ENCODE data around the gene CLIC3. TPM values are rescaled to one million over a fixed set of nuclear protein-coding genes. Genes with fewer than 3 reads are reported as not detected.

Gene CLIC3
- total RNA-seq, 1 experiment from 2014 or later = 0.55 TPM

- peaks cover 3% of the 10 kb centered on the region; the same call in 1 of the 2 replicates for H3K36me3 ChIP-seq
- DNase-seq = peak; percentile 92
- peaks cover 13% of the 10 kb centered on the region; the same call in 1 of the 2 replicates for H3K4me1 ChIP-seq
- peaks cover 4% of the 10 kb centered on the region; the same call in 1 of the 2 replicates for H3K9me3 ChIP-seq (replicated peaks)
- peaks cover 18% of the 10 kb centered on the region; the same call in 1 of the 2 replicates for H3K27me3 ChIP-seq
- peak within 1 kb of the TSS; percentile 72 for H3K4me3 ChIP-seq
- peak within 1 kb of the TSS; percentile 65 for H3K27ac ChIP-seq
Measured at GRCh38 chr9:136991993-136992818, 4.2 kb downstream of the CLIC3 start, which contains the start of gene PAXX. TSS of gene PAXX (plus strand) at chr9:136992422. CDS start at chr9:136992444, 22 bp downstream.

GRCh38 chr9:136990242-136990911 is 6.0 kb downstream of the CLIC3 start:
- H3K4me3 ChIP-seq = no peak overlapping the region
- DNase-seq = no peak
- peaks cover 18% of the 10 kb centered on the region; the same call in 1 of the 2 replicates for H3K27me3 ChIP-seq
- H3K9me3 ChIP-seq (replicated peaks) = peaks cover 4% of the 10 kb centered on the region; the same call in 1 of the 2 replicates
- peaks cover 3% of the 10 kb centered on the region; the same call in 1 of the 2 replicates for H3K36me3 ChIP-seq
- H3K4me1 ChIP-seq = no peaks in the 10 kb centered on the region
- H3K27ac ChIP-seq = no peak overlapping the region

GRCh38 chr9:136988872-136989271 is 7.5 kb downstream of the CLIC3 start:
- H3K9me3 ChIP-seq (replicated peaks) = peaks cover 4% of the 10 kb centered on the region; the same call in 1 of the 2 replicates
- no peak overlapping the region for H3K27ac ChIP-seq
- H3K36me3 ChIP-seq = peaks cover 3% of the 10 kb centered on the region; the same call in 1 of the 2 replicates
- H3K4me1 ChIP-seq = no peaks in the 10 kb centered on the region
- peaks cover 18% of the 10 kb centered on the region; the same call in 1 of the 2 replicates for H3K27me3 ChIP-seq
- H3K4me3 ChIP-seq = no peak overlapping the region
- no peak for DNase-seq

- no peak for DNase-seq
- peaks cover 18% of the 10 kb centered on the region; the same call in 1 of the 2 replicates for H3K27me3 ChIP-seq
- peaks cover 4% of the 10 kb centered on the region; the same call in 1 of the 2 replicates for H3K9me3 ChIP-seq (replicated peaks)
Measured at GRCh38 chr9:136985853-136986252, 10.5 kb downstream of the CLIC3 start.

GRCh38 chr9:136985027-136985602 is 11.3 kb downstream of the CLIC3 start:
- H3K27me3 ChIP-seq = peaks cover 12% of the 10 kb centered on the region; the same call in 1 of the 2 replicates
- no peaks in the 10 kb centered on the region for H3K9me3 ChIP-seq (replicated peaks)
- H3K4me1 ChIP-seq = peaks cover 17% of the 10 kb centered on the region; the same call in 1 of the 2 replicates
- no peak for DNase-seq
- no peaks in the 10 kb centered on the region for H3K36me3 ChIP-seq
- H3K27ac ChIP-seq = no peak overlapping the region
- H3K4me3 ChIP-seq = no peak overlapping the region

More at GRCh38 chr9:136985853-136986252, 10.5 kb downstream of the CLIC3 start:
- no peak overlapping the region for H3K27ac ChIP-seq
- H3K36me3 ChIP-seq = no peaks in the 10 kb centered on the region
- H3K4me3 ChIP-seq = no peak overlapping the region
- peaks cover 17% of the 10 kb centered on the region; the same call in 1 of the 2 replicates for H3K4me1 ChIP-seq

GRCh38 chr9:136984464-136985026 is 11.8 kb downstream of the CLIC3 start:
- Histone ChIP-seq H3K27me3 (peaks cover 11% of the 10 kb centered on the region; the same call in 1 of the 2 replicates), H3K27ac (no peak overlapping the region), H3K36me3 (no peaks in the 10 kb centered on the region), H3K4me3 (no peak overlapping the region), H3K9me3 (replicated peaks) (no peaks in the 10 kb centered on the region), H3K4me1 (peaks cover 17% of the 10 kb centered on the region; the same call in 1 of the 2 replicates)
- no peak for DNase-seq

- no peak for DNase-seq
- H3K27me3 ChIP-seq = peaks cover 8% of the 10 kb centered on the region; the same call in 1 of the 2 replicates
Measured at GRCh38 chr9:136983656-136984314, 12.6 kb downstream of the CLIC3 start.

GRCh38 chr9:136983167-136983566 is 13.2 kb downstream of the CLIC3 start:
- H3K27me3 ChIP-seq = peaks cover 5% of the 10 kb centered on the region; the same call in 1 of the 2 replicates
- H3K27ac ChIP-seq = no peak overlapping the region
- DNase-seq = no peak
- no peaks in the 10 kb centered on the region for H3K36me3 ChIP-seq
- no peaks in the 10 kb centered on the region for H3K9me3 ChIP-seq (replicated peaks)
- H3K4me3 ChIP-seq = no peak overlapping the region
- peaks cover 17% of the 10 kb centered on the region; the same call in 1 of the 2 replicates for H3K4me1 ChIP-seq

More at GRCh38 chr9:136983656-136984314, 12.6 kb downstream of the CLIC3 start:
- Histone ChIP-seq H3K27ac (no peak overlapping the region), H3K4me1 (peaks cover 17% of the 10 kb centered on the region; the same call in 1 of the 2 replicates), H3K36me3 (no peaks in the 10 kb centered on the region), H3K9me3 (replicated peaks) (no peaks in the 10 kb centered on the region), H3K4me3 (no peak overlapping the region)

GRCh38 chr9:136982232-136983051 is 13.9 kb downstream of the CLIC3 start, which contains the start of gene LCNL1:
TSS of gene LCNL1 (plus strand) at chr9:136982993. CDS start at chr9:136983587, 594 bp downstream.
- Histone ChIP-seq H3K36me3 (no peaks in the 10 kb centered on the region), H3K4me3 (no peak within 1 kb of the TSS), H3K27me3 (no peaks in the 10 kb centered on the region; the same call in 1 of the 2 replicates), H3K27ac (no peak within 1 kb of the TSS), H3K9me3 (replicated peaks) (no peaks in the 10 kb centered on the region), H3K4me1 (peaks cover 17% of the 10 kb centered on the region; the same call in 1 of the 2 replicates)
- no peak for DNase-seq

GRCh38 chr9:136981588-136982231 is 14.7 kb downstream of the CLIC3 start:
- Histone ChIP-seq H3K36me3 (no peaks in the 10 kb centered on the region), H3K4me1 (peaks cover 17% of the 10 kb centered on the region; the same call in 1 of the 2 replicates), H3K27me3 (no peaks in the 10 kb centered on the region; the same call in 1 of the 2 replicates), H3K27ac (no peak overlapping the region), H3K9me3 (replicated peaks) (no peaks in the 10 kb centered on the region), H3K4me3 (no peak overlapping the region)
- DNase-seq = no peak

GRCh38 chr9:136980669-136981478 is 15.5 kb downstream of the CLIC3 start:
- DNase-seq = no peak
- H3K9me3 ChIP-seq (replicated peaks) = no peaks in the 10 kb centered on the region
- H3K36me3 ChIP-seq = no peaks in the 10 kb centered on the region
- peaks cover 22% of the 10 kb centered on the region for H3K4me1 ChIP-seq
- no peak overlapping the region for H3K27ac ChIP-seq
- H3K4me3 ChIP-seq = no peak overlapping the region
- peaks cover 2% of the 10 kb centered on the region; the same call in 1 of the 2 replicates for H3K27me3 ChIP-seq
